Stimulated activated CD8-positive, alpha-beta memory T cell treated with anti-CD3 and anti-CD28 coated beads, Interleukin-7, amount 100 ng/mL, for 48 hours (primary cell): ENCODE measurements around the gene RHPN2.
"Not testable (repeated sequence)": the region's sequence is repeated elsewhere in the genome, so short reads cannot be mapped to it uniquely, and the experiment has no call there.

Experiments
- DNase-seq, 2 donors: peaks; one replicate each; pipeline ENCODE4 v3.0.0-alpha.2; 2020; ENCODE audit warnings: low read depth in 1 of 2; ENCODE audit errors: extremely low read depth in 1 of 2

The RHPN2 gene

GRCh38 chr19:33032218-33032781 lies 32.4 kb downstream of the RHPN2 start:
- DNase-seq = no peak

GRCh38 chr19:33029746-33030303 lies 34.9 kb downstream of the RHPN2 start:
- no peak for DNase-seq

GRCh38 chr19:33026602-33027001 lies 38.1 kb downstream of the RHPN2 start:
- DNase-seq = not testable (repeated sequence)

- not testable (repeated sequence) for DNase-seq
Measured at GRCh38 chr19:33025468-33026238, 39.0 kb downstream of the RHPN2 start.

GRCh38 chr19:33024398-33024797 lies 40.3 kb downstream of the RHPN2 start:
- DNase-seq = no peak

GRCh38 chr19:33022472-33023116 lies 42.1 kb downstream of the RHPN2 start:
- DNase-seq = no peak

GRCh38 chr19:33010891-33011290 lies 53.8 kb downstream of the RHPN2 start:
- DNase-seq = not testable (repeated sequence)

- DNase-seq = no peak
Measured at GRCh38 chr19:33008738-33009137, 56.0 kb downstream of the RHPN2 start.

- DNase-seq = no peak
Measured at GRCh38 chr19:33005440-33005839, 59.2 kb downstream of the RHPN2 start.

- not testable (repeated sequence) for DNase-seq
Measured at GRCh38 chr19:33003424-33004024, 61.2 kb downstream of the RHPN2 start.

- not testable (repeated sequence) for DNase-seq
Measured at GRCh38 chr19:33002126-33002865, 62.4 kb downstream of the RHPN2 start.

- DNase-seq = no peak
Measured at GRCh38 chr19:33000910-33001309, 63.8 kb downstream of the RHPN2 start.

- DNase-seq = no peak
Measured at GRCh38 chr19:33000510-33000909, 64.2 kb downstream of the RHPN2 start.

GRCh38 chr19:32998722-32999121 lies 66.0 kb downstream of the RHPN2 start:
- DNase-seq = no peak

- no peak for DNase-seq
Measured at GRCh38 chr19:32997716-32998355, 66.9 kb downstream of the RHPN2 start.

GRCh38 chr19:32997061-32997464 lies 67.6 kb downstream of the RHPN2 start:
- not testable (repeated sequence) for DNase-seq

GRCh38 chr19:32995966-32996365 lies 68.7 kb downstream of the RHPN2 start:
- not testable (repeated sequence) for DNase-seq

- no peak for DNase-seq
Measured at GRCh38 chr19:32988724-32989123, 76.0 kb downstream of the RHPN2 start.

GRCh38 chr19:32988254-32988653 lies 76.4 kb downstream of the RHPN2 start:
- DNase-seq = not testable (repeated sequence)

- not testable (repeated sequence) for DNase-seq
Measured at GRCh38 chr19:32982488-32982887, 82.2 kb downstream of the RHPN2 start.
